AG04450 (cell line): ENCODE results near the gene FDX1. TPM values are rescaled to one million over a fixed set of nuclear protein-coding genes. Genes with fewer than 3 reads are reported as not detected.

ENCODE experiments used
- CTCF ChIA-PET: fragments of 300-600, 350-600 bp; formaldehyde crosslinking; extraction: SDS; loops from one replicate; lab custom pipeline; 2022; ENCODE audit warnings: antibody characterized with exemption, inconsistent platforms; lab: Charles Lee
- POLR2A ChIA-PET: fragments of 350-600 bp; formaldehyde crosslinking; extraction: SDS; loops from one replicate; lab custom pipeline; 2021; ENCODE audit warnings: antibody characterized with exemption, inconsistent platforms; lab: Yijun Ruan, JAX
- DNase-seq: peaks from one replicate; pipeline ENCODE4 v3.0.0-alpha.2; 2011; ENCODE audit warnings: low read depth, low spot score
- H3K27ac ChIP-seq: one replicate; pipeline ENCODE4 v1.5.1; 2012; ENCODE audit warnings: low read depth, low read length, control low read depth
- H3K27me3 ChIP-seq: one replicate; pipeline ENCODE4 v1.6.0; 2012; ENCODE audit warnings: low read length; ENCODE audit not compliant: control insufficient read depth, insufficient read depth
- H3K4me3 ChIP-seq: 2 replicates; pipeline ENCODE4 v1.5.1; 2011; ENCODE audit warnings: mild to moderate bottlenecking, low read depth, low read length, control low read depth
- H3K9me3 ChIP-seq: 2 replicates; pipeline ENCODE4 v1.5.1; 2012; ENCODE audit warnings: low read length; ENCODE audit not compliant: control insufficient read depth, insufficient read depth
- CTCF ChIP-seq: IDR thresholded peaks from 2 replicates; pipeline ENCODE4 v1.5.1; 2011; ENCODE audit warnings: low read depth, low read length, control low read depth, inconsistent platforms
- polyA plus RNA-seq: library from polyadenylated mRNA; depleted of rRNA; stranded (reverse); fragments of >200 nt; gene quantifications from 2 replicates; pipeline ENCODE4 v1.2.3, GENCODE V29; 2011

FDX1 gene
- polyA plus RNA-seq, 1 experiment: 8.9 TPM

- Histone ChIP-seq H3K9me3 (no peaks in the 10 kb centered on the region; the same call in 1 of the 2 replicates), H3K27me3 (no peaks in the 10 kb centered on the region), H3K27ac (peak overlapping the region; percentile 59), H3K4me3 (peak overlapping the region; percentile 95)
- DNase-seq: no peak
- ChIA-PET POLR2A (interaction anchor here (0.6 to 0.7 kb wide), 2 partner anchors 233 to 328 kb away, joined by 3 to 4 read pairs; no protein-coding TSS in a partner anchor), CTCF (interaction anchor here (0.6 to 7.9 kb wide), 10 partner anchors 8 to 816 kb away, joined by 3 to 144 read pairs (median 3); no protein-coding TSS in a partner anchor)
- TF ChIP-seq CTCF: no peak
These were observed 605 bp upstream of the FDX1 start for GRCh38 chr11:110428956-110429730.

GRCh38 chr11:110430267-110431050, 711 bp downstream of the FDX1 start:
- ChIA-PET POLR2A (no interaction called here), CTCF (interaction anchor here (0.7 to 7.9 kb wide), 3 partner anchors 230 to 814 kb away, joined by 3 to 144 read pairs (median 3); no protein-coding TSS in a partner anchor)
- Histone ChIP-seq H3K27me3 (no peaks in the 10 kb centered on the region), H3K9me3 (no peaks in the 10 kb centered on the region; the same call in 1 of the 2 replicates), H3K27ac (peak overlapping the region; percentile 69), H3K4me3 (peak overlapping the region; percentile 95)
- no peak for TF ChIP-seq CTCF
- DNase-seq: no peak

- Histone ChIP-seq H3K27me3 (no peaks in the 10 kb centered on the region), H3K4me3 (peak overlapping the region; percentile 95), H3K27ac (no peak overlapping the region), H3K9me3 (no peaks in the 10 kb centered on the region; the same call in 1 of the 2 replicates)
- no peak for DNase-seq
- no peak for TF ChIP-seq CTCF
- ChIA-PET CTCF (interaction anchor here (0.8 to 7.9 kb wide), 2 partner anchors 231 to 578 kb away, joined by 3 to 144 read pairs; no protein-coding TSS in a partner anchor), POLR2A (no interaction called here)
These were observed 1.4 kb downstream of the FDX1 start for GRCh38 chr11:110431051-110431672.

GRCh38 chr11:110431674-110432073, 1.9 kb downstream of the FDX1 start:
- H3K4me3 ChIP-seq: peak overlapping the region; percentile 95
- DNase-seq: no peak
- H3K27ac ChIP-seq: no peak overlapping the region
- H3K9me3 ChIP-seq: no peaks in the 10 kb centered on the region; the same call in 1 of the 2 replicates
- H3K27me3 ChIP-seq: no peaks in the 10 kb centered on the region
- POLR2A ChIA-PET: no interaction called here
- CTCF ChIA-PET: interaction anchor here (1.0 to 7.9 kb wide), 4 partner anchors 54 to 265 kb away, joined by 3 to 144 read pairs (median 5); no protein-coding TSS in a partner anchor
- TF ChIP-seq CTCF: no peak
